Measurements from ENCODE around the gene PKP1.
"Not testable (repeated sequence)": the region's sequence is repeated elsewhere in the genome, so short reads cannot be mapped to it uniquely, and the experiment has no call there.

PKP1 gene

GRCh38 chr1:201255479-201256362 is 27.6 kb upstream of the PKP1 start:
- H3K36me3 Mint-ChIP-seq, result no peaks in the 10 kb centered on the region
- no peaks in the 10 kb centered on the region for H3K4me1 Mint-ChIP-seq
- ATAC-seq, result no peak
- no peak overlapping the region for H3K4me3 Mint-ChIP-seq
- no peaks in the 10 kb centered on the region for H3K9me3 Mint-ChIP-seq
- H3K27me3 Mint-ChIP-seq, result peaks cover 21% of the 10 kb centered on the region
- no peak overlapping the region for H3K27ac Mint-ChIP-seq

GRCh38 chr1:201258132-201258531 is 25.2 kb upstream of the PKP1 start:
- H3K4me3 Mint-ChIP-seq, H3K9me3 Mint-ChIP-seq, H3K27ac Mint-ChIP-seq, H3K36me3 Mint-ChIP-seq, H3K4me1 Mint-ChIP-seq, ATAC-seq: not testable (repeated sequence)
- peaks cover 30% of the 10 kb centered on the region for H3K27me3 Mint-ChIP-seq

GRCh38 chr1:201258763-201259230 is 24.5 kb upstream of the PKP1 start:
- Mint-ChIP-seq H3K9me3 (no peaks in the 10 kb centered on the region), H3K27me3 (peaks cover 36% of the 10 kb centered on the region), H3K27ac (no peak overlapping the region), H3K4me3 (no peak overlapping the region), H3K4me1 (no peaks in the 10 kb centered on the region), H3K36me3 (no peaks in the 10 kb centered on the region)
- ATAC-seq, result no peak

GRCh38 chr1:201259476-201260235 is 23.6 kb upstream of the PKP1 start:
- H3K4me1 Mint-ChIP-seq, result no peaks in the 10 kb centered on the region
- no peaks in the 10 kb centered on the region for H3K9me3 Mint-ChIP-seq
- no peak for ATAC-seq
- peaks cover 45% of the 10 kb centered on the region for H3K27me3 Mint-ChIP-seq
- no peak overlapping the region for H3K27ac Mint-ChIP-seq
- H3K36me3 Mint-ChIP-seq, result no peaks in the 10 kb centered on the region
- H3K4me3 Mint-ChIP-seq, result no peak overlapping the region

DNA sequence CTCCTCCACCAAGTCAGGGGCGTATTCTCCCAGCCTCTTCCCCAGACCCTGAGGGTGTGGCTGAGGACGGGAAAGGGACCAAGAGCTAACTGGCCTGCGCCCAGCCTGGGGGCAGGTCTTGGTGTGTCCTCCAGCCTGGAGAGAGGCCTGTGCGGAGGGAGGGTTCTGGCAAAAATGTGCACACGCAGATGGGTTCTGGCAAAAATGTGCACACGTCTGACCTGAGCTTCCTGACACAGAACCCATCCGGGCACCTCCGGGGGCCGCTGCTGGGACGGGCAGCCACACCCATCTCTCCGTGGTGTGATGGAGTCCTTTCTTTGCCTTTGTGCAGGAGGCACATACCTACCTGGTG is 23.1 kb upstream of the PKP1 start:
- no peaks in the 10 kb centered on the region for H3K4me1 Mint-ChIP-seq
- no peak for ATAC-seq
- H3K4me3 Mint-ChIP-seq, result no peak overlapping the region
- peaks cover 47% of the 10 kb centered on the region for H3K27me3 Mint-ChIP-seq
- no peaks in the 10 kb centered on the region for H3K9me3 Mint-ChIP-seq
- no peaks in the 10 kb centered on the region for H3K36me3 Mint-ChIP-seq
- no peak overlapping the region for H3K27ac Mint-ChIP-seq

GRCh38 chr1:201260648-201261311 is 22.5 kb upstream of the PKP1 start:
- H3K4me1 Mint-ChIP-seq, result no peaks in the 10 kb centered on the region
- no peak for ATAC-seq
- H3K27me3 Mint-ChIP-seq, result peaks cover 50% of the 10 kb centered on the region
- H3K36me3 Mint-ChIP-seq, result no peaks in the 10 kb centered on the region
- H3K9me3 Mint-ChIP-seq, result no peaks in the 10 kb centered on the region
- H3K27ac Mint-ChIP-seq, result no peak overlapping the region
- no peak overlapping the region for H3K4me3 Mint-ChIP-seq

- ATAC-seq, result no peak
- H3K27me3 Mint-ChIP-seq, result peaks cover 61% of the 10 kb centered on the region
- H3K27ac Mint-ChIP-seq, result no peak overlapping the region
- H3K9me3 Mint-ChIP-seq, result no peaks in the 10 kb centered on the region
- H3K4me3 Mint-ChIP-seq, result no peak overlapping the region
- H3K4me1 Mint-ChIP-seq, result no peaks in the 10 kb centered on the region
- no peaks in the 10 kb centered on the region for H3K36me3 Mint-ChIP-seq
Measured at GRCh38 chr1:201261771-201262547, 21.3 kb upstream of the PKP1 start.

DNA sequence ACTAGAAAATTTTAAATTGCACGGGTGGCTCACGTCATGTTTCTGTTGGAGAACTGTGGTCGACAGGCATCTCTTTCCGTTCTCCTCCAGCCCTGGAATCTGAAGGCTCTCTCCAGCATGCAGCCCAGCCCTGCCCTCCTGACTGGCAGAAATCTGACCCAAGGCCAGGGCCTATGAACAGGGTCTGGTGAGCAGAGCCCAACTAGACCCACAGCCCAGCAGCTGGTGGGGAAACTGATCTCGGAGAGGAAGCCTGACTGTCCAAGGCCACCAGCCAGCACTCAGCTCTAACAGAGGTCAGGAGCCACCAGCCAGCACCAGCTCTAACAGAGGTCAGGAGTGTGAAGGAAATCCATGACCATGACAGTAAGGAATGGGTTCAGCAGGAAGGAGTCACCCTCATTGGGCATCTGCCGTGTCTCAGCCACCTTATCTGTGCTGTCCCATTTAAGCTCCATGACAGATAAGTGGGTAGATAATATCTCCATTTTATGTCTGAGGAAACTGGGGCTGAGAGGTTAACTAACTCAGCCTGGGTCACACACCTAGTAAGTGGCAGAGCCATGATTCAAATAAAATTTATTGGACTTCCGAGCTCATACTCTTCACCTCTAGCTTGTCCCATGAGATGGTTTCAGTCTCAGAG is 20.2 kb upstream of the PKP1 start:
- no peak overlapping the region for H3K27ac Mint-ChIP-seq
- H3K4me1 Mint-ChIP-seq, result no peaks in the 10 kb centered on the region
- H3K9me3 Mint-ChIP-seq, result no peaks in the 10 kb centered on the region
- H3K4me3 Mint-ChIP-seq, result no peak overlapping the region
- H3K36me3 Mint-ChIP-seq, result no peaks in the 10 kb centered on the region
- no peak for ATAC-seq
- peaks cover 71% of the 10 kb centered on the region for H3K27me3 Mint-ChIP-seq

DNA sequence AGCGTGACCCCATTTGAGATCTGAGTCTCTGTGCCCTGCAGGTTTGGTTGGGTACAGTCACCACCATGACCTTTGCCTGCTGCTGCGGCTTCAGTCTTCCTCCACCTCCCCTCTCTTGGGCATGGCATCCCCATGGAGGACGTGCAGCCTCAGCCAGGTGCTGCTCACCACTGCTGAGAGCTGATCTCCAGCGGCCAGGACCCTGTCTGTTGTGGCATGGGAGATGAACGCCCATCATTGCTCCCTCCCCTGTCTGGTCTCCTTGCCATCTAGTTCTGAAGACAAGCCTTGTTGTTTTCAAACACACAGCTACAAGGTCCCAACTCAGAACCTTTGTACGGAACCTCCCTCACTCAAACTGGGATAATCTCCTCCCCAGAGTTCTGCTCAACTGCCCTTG is 19.2 kb upstream of the PKP1 start:
- no peak for ATAC-seq
- H3K4me1 Mint-ChIP-seq, result no peaks in the 10 kb centered on the region
- no peak overlapping the region for H3K4me3 Mint-ChIP-seq
- peaks cover 80% of the 10 kb centered on the region for H3K27me3 Mint-ChIP-seq
- H3K27ac Mint-ChIP-seq, result no peak overlapping the region
- H3K9me3 Mint-ChIP-seq, result no peaks in the 10 kb centered on the region
- no peaks in the 10 kb centered on the region for H3K36me3 Mint-ChIP-seq

GRCh38 chr1:201264554-201264953 is 18.8 kb upstream of the PKP1 start:
- no peak overlapping the region for H3K4me3 Mint-ChIP-seq
- no peaks in the 10 kb centered on the region for H3K4me1 Mint-ChIP-seq
- ATAC-seq, result no peak
- H3K27me3 Mint-ChIP-seq, result peaks cover 85% of the 10 kb centered on the region
- no peak overlapping the region for H3K27ac Mint-ChIP-seq
- H3K36me3 Mint-ChIP-seq, result no peaks in the 10 kb centered on the region
- no peaks in the 10 kb centered on the region for H3K9me3 Mint-ChIP-seq

- no peak for ATAC-seq
- H3K27ac Mint-ChIP-seq, result no peak overlapping the region
- H3K9me3 Mint-ChIP-seq, result no peaks in the 10 kb centered on the region
- peaks cover 87% of the 10 kb centered on the region for H3K27me3 Mint-ChIP-seq
- no peak overlapping the region for H3K4me3 Mint-ChIP-seq
- no peaks in the 10 kb centered on the region for H3K36me3 Mint-ChIP-seq
- H3K4me1 Mint-ChIP-seq, result no peaks in the 10 kb centered on the region
Measured at GRCh38 chr1:201265756-201266155, 17.6 kb upstream of the PKP1 start.

DNA sequence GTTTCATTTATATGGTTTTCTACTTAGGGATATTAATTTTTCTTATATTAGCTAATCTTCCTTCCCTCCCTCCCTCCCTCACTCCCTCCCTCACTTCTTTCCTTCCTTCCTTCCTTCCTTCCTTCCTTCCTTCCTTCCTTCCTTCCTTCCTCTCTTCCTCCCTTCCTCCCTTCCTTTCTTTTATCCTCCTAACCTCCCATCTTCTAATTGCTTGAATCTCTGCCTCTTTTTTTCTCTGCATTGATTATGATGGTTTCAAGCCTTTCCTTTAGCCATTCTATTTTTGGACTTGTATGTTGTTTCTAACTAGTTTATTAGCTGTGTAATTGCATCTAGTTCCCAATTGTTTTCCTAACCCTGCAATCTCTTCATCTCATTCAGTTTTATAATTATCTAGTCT is 17.0 kb upstream of the PKP1 start:
- H3K4me1 Mint-ChIP-seq, result no peaks in the 10 kb centered on the region
- H3K9me3 Mint-ChIP-seq, result no peaks in the 10 kb centered on the region
- peaks cover 87% of the 10 kb centered on the region for H3K27me3 Mint-ChIP-seq
- ATAC-seq, result no peak
- no peak overlapping the region for H3K4me3 Mint-ChIP-seq
- no peak overlapping the region for H3K27ac Mint-ChIP-seq
- H3K36me3 Mint-ChIP-seq, result no peaks in the 10 kb centered on the region

DNA sequence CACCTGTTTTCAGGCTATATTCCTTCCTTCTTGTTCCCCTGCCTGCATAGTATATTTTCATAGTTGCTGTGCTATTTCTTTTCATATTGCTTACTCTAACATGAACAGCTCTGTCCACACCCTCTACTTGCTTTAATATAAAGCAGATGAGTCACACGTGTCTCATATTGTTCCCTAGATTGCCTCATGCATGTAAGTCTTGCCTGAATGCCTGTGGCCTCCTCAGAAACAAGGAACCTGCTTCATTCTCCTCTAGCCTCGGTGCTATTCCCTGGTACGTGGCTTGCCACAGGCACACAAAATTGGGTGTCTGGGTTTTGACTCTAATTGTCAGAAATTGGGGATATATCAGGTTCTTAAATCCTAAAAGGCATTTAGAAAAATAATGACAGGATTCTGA is 16.5 kb upstream of the PKP1 start:
- ATAC-seq, result no peak

DNA sequence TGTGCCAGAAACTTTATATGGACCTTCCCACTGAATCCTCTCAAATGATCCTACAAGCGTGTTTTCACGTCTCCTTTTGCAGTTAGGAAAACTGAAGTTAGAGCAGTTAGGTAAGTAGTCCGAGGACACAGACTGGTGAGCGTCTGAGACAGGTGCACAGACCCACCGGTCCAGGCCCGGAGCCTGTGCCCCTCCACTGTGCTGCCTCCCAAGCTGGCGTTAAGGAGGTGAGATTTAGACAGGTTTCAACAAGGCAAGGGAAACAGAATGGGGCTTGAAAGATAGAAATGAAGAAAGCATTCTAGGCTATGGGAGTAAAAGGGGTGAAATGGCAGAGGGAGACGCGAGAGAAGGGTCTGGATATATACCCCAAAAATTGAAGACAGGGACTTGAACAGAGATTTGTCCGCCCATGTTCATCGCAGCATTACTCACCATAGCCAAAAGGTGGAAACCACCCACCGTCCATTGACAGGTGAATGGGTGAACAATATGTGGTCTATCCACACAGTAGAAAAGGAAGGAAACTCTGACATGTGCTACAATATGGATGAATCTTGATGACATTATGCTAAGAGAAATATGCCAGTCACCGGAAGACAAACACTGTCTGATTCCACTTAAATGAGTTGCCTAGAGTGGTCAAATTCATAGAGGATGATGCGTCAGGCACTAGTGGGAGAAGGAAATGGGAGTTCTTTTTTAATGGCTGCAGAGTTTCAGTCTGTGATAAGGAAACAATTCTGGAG is 15.7 kb upstream of the PKP1 start:
- ATAC-seq, result no peak
- Mint-ChIP-seq H3K36me3 (no peaks in the 10 kb centered on the region), H3K9me3 (no peaks in the 10 kb centered on the region), H3K27ac (no peak overlapping the region), H3K4me3 (no peak overlapping the region), H3K4me1 (no peaks in the 10 kb centered on the region), H3K27me3 (peaks cover 81% of the 10 kb centered on the region)

More for the DNA sequence above, 16.5 kb upstream of the PKP1 start:
- Mint-ChIP-seq H3K36me3 (no peaks in the 10 kb centered on the region), H3K27ac (no peak overlapping the region), H3K4me3 (no peak overlapping the region), H3K27me3 (peaks cover 84% of the 10 kb centered on the region), H3K9me3 (no peaks in the 10 kb centered on the region), H3K4me1 (no peaks in the 10 kb centered on the region)
